ENCODE results near the gene MALRD1.

MALRD1 gene

GRCh38 chr10:19663344-19663743 is 614.7 kb downstream of the MALRD1 start:
- TF ChIP-seq L3MBTL2 (conservative IDR thresholded peaks at IDR 0.05) (no peak), PKNOX1 (IDR thresholded peaks at IDR 0.05) (no peak), FOXA1 (IDR thresholded peaks at IDR 0.05) (no peak), TARDBP (IDR thresholded peaks at IDR 0.05) (no peak), HDGF (IDR thresholded peaks at IDR 0.05; ENCODE audit: borderline replicate concordance) (no peak), FOXK2 (IDR thresholded peaks at IDR 0.05) (no peak), ARNT (IDR thresholded peaks at IDR 0.05) (no peak), FOXM1 (IDR thresholded peaks at IDR 0.05; ENCODE audit: borderline replicate concordance) (no peak), SUZ12 (IDR thresholded peaks at IDR 0.05) (no peak), ELF4 (IDR thresholded peaks at IDR 0.05) (no peak), CTBP1 (IDR thresholded peaks at IDR 0.05; ENCODE audit: borderline replicate concordance) (no peak), BHLHE40 (IDR thresholded peaks at IDR 0.05; ENCODE audit: borderline replicate concordance) (no peak), SP1 (IDR thresholded peaks at IDR 0.05) (no peak)
- POLR2A ChIA-PET = no interaction called here
- no peak for DNase-seq (ENCODE audit: extremely low spot score)
- CTCF ChIA-PET = no interaction called here

- TF ChIP-seq ELF4 (IDR thresholded peaks at IDR 0.05) (no peak), TARDBP (IDR thresholded peaks at IDR 0.05) (no peak), L3MBTL2 (conservative IDR thresholded peaks at IDR 0.05) (no peak), FOXK2 (IDR thresholded peaks at IDR 0.05) (no peak), SUZ12 (IDR thresholded peaks at IDR 0.05) (no peak), BHLHE40 (IDR thresholded peaks at IDR 0.05; ENCODE audit: borderline replicate concordance) (no peak)
- POLR2A ChIA-PET = no interaction called here
- CTCF ChIA-PET = no interaction called here
- DNase-seq (ENCODE audit: extremely low spot score) = no peak
Measured at GRCh38 chr10:19668116-19668515, 619.5 kb downstream of the MALRD1 start.

- no peak for DNase-seq (ENCODE audit: extremely low spot score)
- CTCF ChIA-PET = no interaction called here
- POLR2A ChIA-PET = no interaction called here
- TF ChIP-seq FOXA1 (IDR thresholded peaks at IDR 0.05) (no peak), SUZ12 (IDR thresholded peaks at IDR 0.05) (no peak), ARNT (IDR thresholded peaks at IDR 0.05) (no peak), CTBP1 (IDR thresholded peaks at IDR 0.05; ENCODE audit: borderline replicate concordance) (no peak), HDGF (IDR thresholded peaks at IDR 0.05; ENCODE audit: borderline replicate concordance) (no peak)
Measured at GRCh38 chr10:19676063-19676462, 627.5 kb downstream of the MALRD1 start.

- CTCF ChIA-PET = no interaction called here
- no peak for DNase-seq (ENCODE audit: extremely low spot score)
- POLR2A ChIA-PET = no interaction called here
- TF ChIP-seq FOXM1 (IDR thresholded peaks at IDR 0.05; ENCODE audit: borderline replicate concordance) (no peak), ARNT (IDR thresholded peaks at IDR 0.05) (no peak), FOXA1 (IDR thresholded peaks at IDR 0.05) (no peak), FOXK2 (IDR thresholded peaks at IDR 0.05) (no peak), PKNOX1 (IDR thresholded peaks at IDR 0.05) (no peak)
Measured at GRCh38 chr10:19683356-19683755, 634.8 kb downstream of the MALRD1 start.

- ChIA-PET CTCF (no interaction called here), POLR2A (no interaction called here)
- no peak for DNase-seq (ENCODE audit: extremely low spot score)
- TF ChIP-seq NFRKB (IDR thresholded peaks at IDR 0.05) (no peak), SP1 (IDR thresholded peaks at IDR 0.05) (no peak), FOXM1 (IDR thresholded peaks at IDR 0.05; ENCODE audit: borderline replicate concordance) (no peak), ZNF384 (IDR thresholded peaks at IDR 0.05) (no peak), LEF1 (IDR thresholded peaks at IDR 0.05; ENCODE audit: borderline replicate concordance) (no peak), ELF4 (IDR thresholded peaks at IDR 0.05) (no peak), FOXA1 (IDR thresholded peaks at IDR 0.05) (no peak), PKNOX1 (IDR thresholded peaks at IDR 0.05) (no peak), CTBP1 (IDR thresholded peaks at IDR 0.05; ENCODE audit: borderline replicate concordance) (no peak), L3MBTL2 (conservative IDR thresholded peaks at IDR 0.05) (no peak), BHLHE40 (IDR thresholded peaks at IDR 0.05; ENCODE audit: borderline replicate concordance) (no peak)
Measured at GRCh38 chr10:19683960-19684359, 635.4 kb downstream of the MALRD1 start.

- ChIA-PET POLR2A (interaction anchor here (0.7 kb wide), 1 partner anchor 19 kb away, joined by 3 read pairs; no protein-coding TSS in a partner anchor), CTCF (no interaction called here)
- TF ChIP-seq FOXM1 (IDR thresholded peaks at IDR 0.05; ENCODE audit: borderline replicate concordance) (no peak), PKNOX1 (IDR thresholded peaks at IDR 0.05) (no peak), SP1 (IDR thresholded peaks at IDR 0.05) (no peak), NFRKB (IDR thresholded peaks at IDR 0.05) (no peak), BHLHE40 (IDR thresholded peaks at IDR 0.05; ENCODE audit: borderline replicate concordance) (no peak), SUZ12 (IDR thresholded peaks at IDR 0.05) (no peak), ZNF384 (IDR thresholded peaks at IDR 0.05) (no peak), ARNT (IDR thresholded peaks at IDR 0.05) (no peak), TARDBP (IDR thresholded peaks at IDR 0.05) (no peak), FOXK2 (IDR thresholded peaks at IDR 0.05) (no peak), ELF4 (IDR thresholded peaks at IDR 0.05) (no peak), HDGF (IDR thresholded peaks at IDR 0.05; ENCODE audit: borderline replicate concordance) (no peak), LEF1 (IDR thresholded peaks at IDR 0.05; ENCODE audit: borderline replicate concordance) (no peak), L3MBTL2 (conservative IDR thresholded peaks at IDR 0.05) (no peak), CTBP1 (IDR thresholded peaks at IDR 0.05; ENCODE audit: borderline replicate concordance) (no peak), FOXA1 (IDR thresholded peaks at IDR 0.05) (no peak)
- DNase-seq (ENCODE audit: extremely low spot score) = no peak
Measured at GRCh38 chr10:19688344-19688743, 639.7 kb downstream of the MALRD1 start.

All from HEK293T (cell line).